T-helper 9 cell (primary cell): ENCODE data around the gene KIRREL2.
A peak's percentile ranks its signal among the peaks of the same experiment; 100 is the strongest.

Source experiments
- DNase-seq: peaks from one replicate; pipeline ENCODE4 v3.0.0-alpha.2; 2020

The KIRREL2 gene

GRCh38 chr19:35845215-35846037 lies 11.3 kb upstream of the KIRREL2 start:
- no peak for DNase-seq

GRCh38 chr19:35846038-35846668 lies 10.6 kb upstream of the KIRREL2 start:
- no peak for DNase-seq

DNA sequence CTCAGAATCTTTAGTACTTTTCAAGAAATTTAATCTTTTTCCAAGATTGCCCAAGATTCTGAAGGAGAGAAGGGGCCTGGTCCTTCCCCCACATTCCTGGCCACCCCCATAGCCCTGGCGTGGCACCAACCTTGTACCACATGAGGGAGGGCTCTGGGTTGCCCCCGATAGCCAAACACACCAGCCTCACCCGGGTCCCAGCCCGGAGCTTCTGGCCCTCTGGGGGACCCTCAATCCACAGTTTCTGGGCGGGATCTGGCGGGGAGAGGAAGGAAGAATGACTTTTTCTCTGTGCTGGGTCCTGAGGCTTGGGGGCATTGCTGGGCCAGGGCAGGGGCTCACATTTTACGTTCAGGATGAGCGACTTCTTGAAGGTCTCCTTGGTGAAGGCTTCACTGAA lies 8.8 kb upstream of the KIRREL2 start:
- no peak for DNase-seq

GRCh38 chr19:35848486-35848885 lies 8.2 kb upstream of the KIRREL2 start:
- no peak for DNase-seq

- no peak for DNase-seq
Measured at GRCh38 chr19:35848919-35849505, 7.7 kb upstream of the KIRREL2 start.

- DNase-seq = no peak
Measured at GRCh38 chr19:35851213-35852028, 5.3 kb upstream of the KIRREL2 start.

- DNase-seq = no peak
Measured at GRCh38 chr19:35852029-35852780, 4.5 kb upstream of the KIRREL2 start, which contains the start of gene NPHS1. NPHS1 (minus strand) TSS chr19:35852504; CDS start chr19:35851837, 667 bp downstream.

- no peak for DNase-seq
Measured at GRCh38 chr19:35853038-35853756, 3.5 kb upstream of the KIRREL2 start.

GRCh38 chr19:35858311-35858710 lies 1.6 kb downstream of the KIRREL2 start:
- DNase-seq = no peak

DNA sequence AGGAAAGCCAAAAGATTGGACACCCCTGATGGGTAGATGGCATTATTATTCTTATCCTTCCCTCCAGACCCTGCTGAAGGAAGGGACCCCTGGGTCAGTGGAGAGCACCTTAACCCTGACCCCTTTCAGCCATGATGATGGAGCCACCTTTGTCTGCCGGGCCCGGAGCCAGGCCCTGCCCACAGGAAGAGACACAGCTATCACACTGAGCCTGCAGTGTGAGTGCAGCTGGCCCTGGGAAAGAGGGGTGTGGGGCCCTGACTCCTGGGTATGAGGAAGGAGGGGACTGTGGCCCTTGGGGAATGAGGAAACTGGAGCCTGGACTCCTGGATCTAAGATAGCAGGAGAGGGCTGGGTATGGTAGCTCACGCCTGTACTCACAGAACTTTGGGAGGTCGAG lies 2.7 kb downstream of the KIRREL2 start:
- no peak for DNase-seq

DNA sequence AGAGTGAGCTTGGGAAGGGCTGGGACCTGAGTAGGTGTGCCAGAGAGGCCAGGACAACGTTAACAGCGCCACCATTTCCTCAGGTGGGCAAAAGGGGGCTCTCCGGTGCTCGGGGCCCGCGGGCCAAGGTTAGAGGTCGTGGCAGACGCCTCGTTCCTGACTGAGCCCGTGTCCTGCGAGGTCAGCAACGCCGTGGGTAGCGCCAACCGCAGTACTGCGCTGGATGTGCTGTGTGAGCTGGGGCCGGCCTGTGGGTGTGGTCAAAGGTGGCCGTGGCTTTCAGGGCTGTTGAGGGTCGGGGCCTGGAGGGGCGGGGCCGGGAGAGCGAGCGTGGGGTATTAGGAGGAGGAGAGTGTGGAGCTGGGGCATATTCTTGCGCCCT lies 3.7 kb downstream of the KIRREL2 start:
- DNase-seq = no peak

- no peak for DNase-seq
Measured at GRCh38 chr19:35860818-35861639, 4.3 kb downstream of the KIRREL2 start.

DNA sequence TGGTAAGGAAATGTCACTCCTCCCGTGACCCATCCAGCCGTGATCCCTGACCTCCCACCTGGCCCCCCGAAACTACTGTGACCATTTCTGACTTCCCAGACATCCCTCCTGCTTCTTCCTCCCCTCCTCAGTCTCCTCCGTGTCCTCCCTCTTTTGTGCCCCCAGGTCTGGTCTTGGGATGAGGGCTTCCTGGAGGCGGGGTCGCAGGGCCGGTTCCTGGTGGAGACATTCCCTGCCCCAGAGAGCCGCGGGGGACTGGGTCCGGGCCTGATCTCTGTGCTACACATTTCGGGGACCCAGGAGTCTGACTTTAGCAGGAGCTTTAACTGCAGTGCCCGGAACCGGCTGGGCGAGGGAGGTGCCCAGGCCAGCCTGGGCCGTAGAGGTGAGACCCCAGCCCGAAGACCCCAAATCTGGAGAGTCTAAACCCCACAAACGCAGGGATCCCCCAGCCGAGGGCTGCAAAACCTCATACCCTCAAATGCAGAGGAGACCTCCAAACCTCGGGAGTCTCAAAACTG lies 5.0 kb downstream of the KIRREL2 start:
- no peak for DNase-seq

- no peak for DNase-seq
Measured at GRCh38 chr19:35862528-35862927, 5.8 kb downstream of the KIRREL2 start.

GRCh38 chr19:35863018-35863417 lies 6.3 kb downstream of the KIRREL2 start:
- DNase-seq = no peak

- DNase-seq = peak; percentile 53
Measured at GRCh38 chr19:35868172-35868822, 11.6 kb downstream of the KIRREL2 start, which contains the start of gene APLP1. APLP1 (plus strand) TSS chr19:35868574; CDS start chr19:35868637, 63 bp downstream.

DNA sequence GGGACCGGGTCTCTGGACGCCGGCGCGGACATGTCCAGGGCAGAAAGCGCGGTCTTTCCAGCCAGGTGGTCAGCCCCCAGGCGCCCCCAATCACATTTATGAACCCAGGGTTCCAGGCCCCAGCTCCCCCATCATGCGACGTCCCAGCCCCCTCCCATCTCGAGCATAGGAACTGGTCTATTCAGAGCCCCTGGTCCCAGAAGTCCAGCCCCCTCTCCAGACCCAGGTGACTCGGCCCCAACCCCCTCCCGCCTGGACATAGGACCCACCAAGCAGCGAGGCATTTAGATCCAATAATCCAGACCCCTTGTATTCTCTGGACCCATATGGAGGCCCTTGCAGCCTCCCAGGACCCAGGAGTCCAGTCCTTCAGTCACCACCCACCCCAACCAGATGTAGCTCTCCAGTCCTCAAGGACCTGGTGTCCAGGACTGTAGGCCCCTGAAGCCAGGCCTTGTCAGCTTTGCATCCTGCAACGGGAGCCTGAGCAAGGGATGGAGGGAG lies 12.2 kb downstream of the KIRREL2 start:
- no peak for DNase-seq

DNA sequence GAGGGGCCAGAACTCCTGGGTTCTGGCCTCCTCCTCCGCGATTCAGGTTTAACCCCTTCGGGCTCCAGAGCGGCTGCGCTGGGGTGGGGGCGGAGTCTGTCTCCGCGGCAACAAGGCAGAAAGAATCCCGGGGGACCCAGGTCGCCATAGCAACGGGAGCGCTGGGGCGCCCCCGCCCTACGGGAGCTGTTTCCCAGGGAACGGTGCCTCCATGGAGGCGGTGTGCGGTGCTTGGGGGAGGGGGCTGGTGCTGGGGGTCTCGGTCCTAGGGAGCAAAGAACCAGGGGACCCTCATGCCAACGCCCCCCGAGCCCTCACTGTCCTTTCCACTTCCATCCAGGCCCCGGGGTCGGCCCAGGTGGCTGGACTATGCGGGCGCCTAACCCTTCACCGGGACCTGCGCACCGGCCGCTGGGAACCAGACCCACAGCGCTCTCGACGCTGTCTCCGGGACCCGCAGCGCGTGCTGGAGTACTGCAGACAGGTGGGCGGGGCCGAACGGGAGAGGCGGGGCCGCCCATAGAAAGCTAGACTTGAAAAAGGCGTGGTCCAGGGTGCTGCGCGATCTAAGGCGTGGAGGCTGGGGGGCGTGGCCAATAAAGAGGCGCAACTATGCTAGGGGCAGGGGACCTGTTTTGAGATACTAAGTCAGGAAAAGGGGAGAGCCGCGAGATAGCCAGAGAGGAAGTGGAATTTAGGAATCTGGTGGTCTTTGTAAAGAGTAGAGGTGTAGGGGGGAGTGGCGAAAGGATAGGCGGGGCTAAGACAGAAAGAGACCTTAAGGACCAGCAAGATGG lies 12.8 kb downstream of the KIRREL2 start:
- DNase-seq = peak; percentile 68
